ENCODE measurements around the gene GALNTL6. TPM values are rescaled to one million over a fixed set of nuclear protein-coding genes. Genes with fewer than 3 reads are reported as not detected.

GALNTL6 gene
- total RNA-seq, 1 donor from 2014 or later: 0.61 TPM

GRCh38 chr4:172938870-172939269, 1125.7 kb downstream of the GALNTL6 start:
- H3K4me3 ChIP-seq (ENCODE audit: insufficient read depth, low read depth, low read length): no peak overlapping the region
- no peaks in the 10 kb centered on the region for H3K27me3 ChIP-seq (ENCODE audit: insufficient read depth, low read length)
- FAIRE-seq (no peak), DNase-seq (ENCODE audit: low read depth) (no peak)
- no peaks in the 10 kb centered on the region for H3K27me3 Mint-ChIP-seq (ENCODE audit: low read depth, unreplicated experiment)
- H3K27ac Mint-ChIP-seq (ENCODE audit: unreplicated experiment): no peak overlapping the region
- H3K36me3 ChIP-seq (ENCODE audit: insufficient read depth, low read length): no peaks in the 10 kb centered on the region
- H3K79me2 ChIP-seq (ENCODE audit: insufficient read depth, low read length): no peaks in the 10 kb centered on the region
- H3K27ac ChIP-seq (ENCODE audit: low read depth, low read length): no peak overlapping the region
- peaks cover 2% of the 10 kb centered on the region for H3K9me3 Mint-ChIP-seq (ENCODE audit: unreplicated experiment)
- H3K4me3 Mint-ChIP-seq (ENCODE audit: unreplicated experiment): no peak overlapping the region
- H3K9me3 ChIP-seq (ENCODE audit: insufficient read depth, low read depth, low read length): no peaks in the 10 kb centered on the region
- no peaks in the 10 kb centered on the region for H3K4me1 ChIP-seq (ENCODE audit: insufficient read depth, low read length)
- H3K4me1 Mint-ChIP-seq (ENCODE audit: low read depth, unreplicated experiment): no peaks in the 10 kb centered on the region
- TF ChIP-seq EZH2 (IDR thresholded peaks at IDR 0.05; ENCODE audit: insufficient read depth, low read length): no peak
- TF ChIP-seq, protein P1, sequence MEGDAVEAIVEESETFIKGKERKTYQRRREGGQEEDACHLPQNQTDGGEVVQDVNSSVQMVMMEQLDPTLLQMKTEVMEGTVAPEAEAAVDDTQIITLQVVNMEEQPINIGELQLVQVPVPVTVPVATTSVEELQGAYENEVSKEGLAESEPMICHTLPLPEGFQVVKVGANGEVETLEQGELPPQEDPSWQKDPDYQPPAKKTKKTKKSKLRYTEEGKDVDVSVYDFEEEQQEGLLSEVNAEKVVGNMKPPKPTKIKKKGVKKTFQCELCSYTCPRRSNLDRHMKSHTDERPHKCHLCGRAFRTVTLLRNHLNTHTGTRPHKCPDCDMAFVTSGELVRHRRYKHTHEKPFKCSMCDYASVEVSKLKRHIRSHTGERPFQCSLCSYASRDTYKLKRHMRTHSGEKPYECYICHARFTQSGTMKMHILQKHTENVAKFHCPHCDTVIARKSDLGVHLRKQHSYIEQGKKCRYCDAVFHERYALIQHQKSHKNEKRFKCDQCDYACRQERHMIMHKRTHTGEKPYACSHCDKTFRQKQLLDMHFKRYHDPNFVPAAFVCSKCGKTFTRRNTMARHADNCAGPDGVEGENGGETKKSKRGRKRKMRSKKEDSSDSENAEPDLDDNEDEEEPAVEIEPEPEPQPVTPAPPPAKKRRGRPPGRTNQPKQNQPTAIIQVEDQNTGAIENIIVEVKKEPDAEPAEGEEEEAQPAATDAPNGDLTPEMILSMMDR (IDR thresholded peaks at IDR 0.05; ENCODE audit: insufficient read depth, low read depth, low read length): no peak
- H3K9ac ChIP-seq (ENCODE audit: low read length): no peak overlapping the region
- H3K36me3 Mint-ChIP-seq (ENCODE audit: low read depth, unreplicated experiment): no peaks in the 10 kb centered on the region
- H3K4me2 ChIP-seq (ENCODE audit: low read length): no peak overlapping the region
- H2AFZ ChIP-seq (ENCODE audit: low read depth, low read length): no peak overlapping the region
- no peaks in the 10 kb centered on the region for H4K20me1 ChIP-seq (ENCODE audit: insufficient read depth, low read length)

GRCh38 chr4:172942840-172943239, 1129.6 kb downstream of the GALNTL6 start:
- H3K9me3 ChIP-seq (ENCODE audit: insufficient read depth, low read depth, low read length): no peaks in the 10 kb centered on the region
- H3K79me2 ChIP-seq (ENCODE audit: insufficient read depth, low read length): no peaks in the 10 kb centered on the region
- TF ChIP-seq EZH2 (IDR thresholded peaks at IDR 0.05; ENCODE audit: insufficient read depth, low read length): no peak
- TF ChIP-seq, protein P1 (IDR thresholded peaks at IDR 0.05; ENCODE audit: insufficient read depth, low read depth, low read length): no peak
- H4K20me1 ChIP-seq (ENCODE audit: insufficient read depth, low read length): no peaks in the 10 kb centered on the region
- no peak overlapping the region for H3K4me3 Mint-ChIP-seq (ENCODE audit: unreplicated experiment)
- FAIRE-seq: no peak
- no peak overlapping the region for H3K9ac ChIP-seq (ENCODE audit: low read length)
- H2AFZ ChIP-seq (ENCODE audit: low read depth, low read length): no peak overlapping the region
- no peak for DNase-seq (ENCODE audit: low read depth)
- H3K4me2 ChIP-seq (ENCODE audit: low read length): no peak overlapping the region
- H3K27me3 Mint-ChIP-seq (ENCODE audit: low read depth, unreplicated experiment): no peaks in the 10 kb centered on the region
- H3K4me1 ChIP-seq (ENCODE audit: insufficient read depth, low read length): no peaks in the 10 kb centered on the region
- H3K27me3 ChIP-seq (ENCODE audit: insufficient read depth, low read length): peaks cover 3% of the 10 kb centered on the region
- no peaks in the 10 kb centered on the region for H3K36me3 ChIP-seq (ENCODE audit: insufficient read depth, low read length)
- H3K4me3 ChIP-seq (ENCODE audit: insufficient read depth, low read depth, low read length): no peak overlapping the region
- peaks cover 2% of the 10 kb centered on the region for H3K9me3 Mint-ChIP-seq (ENCODE audit: unreplicated experiment)
- H3K27ac Mint-ChIP-seq (ENCODE audit: unreplicated experiment): no peak overlapping the region
- H3K36me3 Mint-ChIP-seq (ENCODE audit: low read depth, unreplicated experiment): no peaks in the 10 kb centered on the region
- H3K4me1 Mint-ChIP-seq (ENCODE audit: low read depth, unreplicated experiment): no peaks in the 10 kb centered on the region
- no peak overlapping the region for H3K27ac ChIP-seq (ENCODE audit: low read depth, low read length)

GRCh38 chr4:172945611-172946010, 1132.4 kb downstream of the GALNTL6 start:
- no peak overlapping the region for H3K4me2 ChIP-seq (ENCODE audit: low read length)
- H3K4me1 ChIP-seq (ENCODE audit: insufficient read depth, low read length): no peaks in the 10 kb centered on the region
- no peak for TF ChIP-seq EZH2 (IDR thresholded peaks at IDR 0.05; ENCODE audit: insufficient read depth, low read length)
- TF ChIP-seq, protein P1 (IDR thresholded peaks at IDR 0.05; ENCODE audit: insufficient read depth, low read depth, low read length): no peak
- H3K27me3 ChIP-seq (ENCODE audit: insufficient read depth, low read length): peaks cover 3% of the 10 kb centered on the region
- H3K4me3 ChIP-seq (ENCODE audit: insufficient read depth, low read depth, low read length): no peak overlapping the region
- no peaks in the 10 kb centered on the region for H3K4me1 Mint-ChIP-seq (ENCODE audit: low read depth, unreplicated experiment)
- H2AFZ ChIP-seq (ENCODE audit: low read depth, low read length): no peak overlapping the region
- no peak overlapping the region for H3K9ac ChIP-seq (ENCODE audit: low read length)
- H3K79me2 ChIP-seq (ENCODE audit: insufficient read depth, low read length): no peaks in the 10 kb centered on the region
- H3K36me3 Mint-ChIP-seq (ENCODE audit: low read depth, unreplicated experiment): no peaks in the 10 kb centered on the region
- H3K27ac ChIP-seq (ENCODE audit: low read depth, low read length): no peak overlapping the region
- no peaks in the 10 kb centered on the region for H3K27me3 Mint-ChIP-seq (ENCODE audit: low read depth, unreplicated experiment)
- H3K36me3 ChIP-seq (ENCODE audit: insufficient read depth, low read length): no peaks in the 10 kb centered on the region
- DNase-seq (ENCODE audit: low read depth) (no peak), FAIRE-seq (no peak)
- peaks cover 2% of the 10 kb centered on the region for H3K9me3 Mint-ChIP-seq (ENCODE audit: unreplicated experiment)
- no peaks in the 10 kb centered on the region for H3K9me3 ChIP-seq (ENCODE audit: insufficient read depth, low read depth, low read length)
- no peaks in the 10 kb centered on the region for H4K20me1 ChIP-seq (ENCODE audit: insufficient read depth, low read length)
- no peak overlapping the region for H3K4me3 Mint-ChIP-seq (ENCODE audit: unreplicated experiment)
- H3K27ac Mint-ChIP-seq (ENCODE audit: unreplicated experiment): no peak overlapping the region
